UCSD-AML1 (cell line): ENCODE data around the gene FAM98C.
"Not testable (repeated sequence)": the region's sequence is repeated elsewhere in the genome, so short reads cannot be mapped to it uniquely, and the experiment has no call there.

ENCODE experiments used
- DNase-seq: peaks from one replicate; lab custom pipeline; 2025; ENCODE audit not compliant: unreplicated experiment; lab: John Stamatoyannopoulos, UW

FAM98C gene

DNA sequence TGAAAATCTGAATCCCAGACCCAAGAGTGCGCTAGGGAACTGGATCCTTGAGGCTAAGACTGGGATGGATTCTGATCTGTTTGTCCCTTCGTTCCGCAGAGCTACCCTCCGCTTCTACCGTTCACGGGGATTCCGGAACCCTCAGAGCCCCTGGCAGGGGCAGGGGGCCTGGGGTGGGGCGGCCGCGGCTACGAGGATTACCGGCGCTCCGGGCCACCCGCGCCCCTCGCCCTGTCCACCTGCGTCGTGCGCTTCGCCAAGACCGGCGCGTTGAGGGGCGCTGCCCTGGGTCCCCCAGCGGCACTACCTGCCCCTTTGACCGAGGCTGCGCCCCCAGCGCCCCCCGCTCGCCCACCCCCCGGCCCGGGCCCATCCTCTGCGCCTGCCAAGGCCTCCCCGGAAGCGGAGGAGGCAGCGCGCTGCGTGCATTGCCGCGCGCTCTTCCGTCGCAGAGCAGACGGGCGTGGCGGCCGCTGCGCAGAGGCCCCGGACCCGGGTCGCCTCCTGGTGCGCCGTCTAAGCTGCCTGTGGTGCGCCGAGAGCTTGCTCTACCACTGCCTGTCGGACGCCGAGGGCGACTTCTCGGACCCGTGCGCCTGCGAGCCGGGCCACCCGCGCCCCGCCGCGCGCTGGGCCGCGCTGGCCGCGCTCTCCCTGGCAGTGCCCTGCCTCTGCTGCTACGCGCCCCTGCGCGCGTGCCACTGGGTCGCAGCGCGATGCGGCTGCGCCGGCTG is 7.3 kb upstream of the FAM98C start:
- DNase-seq, result no peak

GRCh38 chr19:38399081-38399480 is 3.8 kb upstream of the FAM98C start:
- no peak for DNase-seq

- no peak for DNase-seq
These were observed 3.4 kb upstream of the FAM98C start for GRCh38 chr19:38399537-38399936.

DNA sequence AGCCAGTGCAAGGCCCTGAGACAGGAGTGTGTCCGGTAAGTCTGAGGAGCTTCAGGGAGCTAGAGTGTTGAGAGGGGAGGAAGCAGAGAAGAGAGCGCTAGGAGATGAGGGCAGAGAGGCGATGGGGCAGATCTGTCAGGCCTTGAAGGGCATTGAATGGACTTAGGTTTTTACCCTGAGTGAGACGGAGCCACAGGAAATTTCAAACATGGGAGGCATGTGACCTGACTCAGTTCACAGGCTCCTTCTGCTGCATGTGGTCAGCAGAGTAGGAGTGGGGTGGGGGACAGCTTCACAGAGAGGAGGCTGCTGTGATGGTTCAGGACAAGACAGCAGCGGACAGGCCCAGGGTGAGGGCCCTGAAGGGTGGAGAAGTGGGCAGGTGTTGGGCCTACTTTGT is 2.5 kb upstream of the FAM98C start:
- DNase-seq, result no peak

DNA sequence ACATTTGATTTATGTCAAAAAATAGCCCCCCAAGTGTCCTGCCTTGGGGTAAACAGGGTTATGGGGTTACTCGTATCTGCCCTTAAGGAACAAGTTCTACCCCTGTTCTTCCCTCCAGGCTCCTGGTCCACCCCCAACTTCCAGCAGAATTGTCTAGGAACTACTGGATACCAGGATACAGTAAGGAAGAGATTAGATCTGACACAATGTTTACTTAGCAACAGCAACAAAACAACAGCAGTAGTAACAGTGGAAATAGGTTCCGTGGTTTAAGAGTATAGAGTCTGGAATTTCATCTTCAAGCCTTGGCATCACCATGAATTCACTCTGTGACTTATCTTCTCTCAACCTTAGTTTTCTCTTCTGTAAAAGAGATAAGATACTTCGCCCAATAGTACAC is 1.7 kb upstream of the FAM98C start:
- no peak for DNase-seq

DNA sequence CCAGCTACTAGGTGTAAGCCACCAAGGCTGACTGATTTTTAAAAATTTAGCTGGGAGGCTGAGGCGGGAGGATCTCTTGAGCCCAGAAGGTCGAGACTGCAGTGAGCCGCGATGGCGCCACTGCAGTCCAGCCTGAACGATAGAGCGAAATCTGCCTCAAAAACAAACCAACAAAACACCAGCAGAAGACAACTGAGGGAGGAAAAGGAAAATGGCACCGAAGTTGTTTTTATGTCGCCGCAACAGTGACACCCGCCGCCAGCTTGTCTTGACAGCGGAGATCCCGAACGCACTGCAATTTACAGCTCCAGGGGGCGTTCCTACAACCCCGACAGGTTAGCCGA is 298 bp upstream of the FAM98C start:
- DNase-seq, result no peak

- DNase-seq, result no peak
These were observed 2.0 kb downstream of the FAM98C start for GRCh38 chr19:38404858-38405257.

GRCh38 chr19:38405276-38405675 is 2.4 kb downstream of the FAM98C start:
- no peak for DNase-seq

GRCh38 chr19:38409631-38410133 is 6.8 kb downstream of the FAM98C start:
- no peak for DNase-seq

- not testable (repeated sequence) for DNase-seq
These were observed 7.5 kb downstream of the FAM98C start for GRCh38 chr19:38410407-38410806.

GRCh38 chr19:38411041-38411712 is 8.3 kb downstream of the FAM98C start:
- no peak for DNase-seq

DNA sequence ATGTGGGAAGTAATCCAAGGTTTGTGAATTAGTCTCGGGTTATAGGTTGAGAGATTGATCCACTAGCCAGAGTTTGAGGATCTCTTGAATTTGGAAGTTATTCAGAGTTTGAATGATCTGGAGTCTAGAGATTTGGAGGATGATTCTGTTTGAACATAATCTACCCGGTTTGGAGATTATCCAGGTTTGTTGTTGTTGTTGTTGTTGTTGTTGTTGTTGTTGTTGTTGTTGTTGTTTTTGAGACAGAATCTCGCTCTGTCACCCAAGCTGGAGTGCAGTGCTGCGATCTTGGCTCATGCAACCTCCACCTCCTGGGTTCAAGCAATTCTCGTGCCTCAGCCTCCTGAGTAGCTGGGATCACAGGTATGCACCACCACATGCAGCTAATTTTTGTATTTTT is 9.0 kb downstream of the FAM98C start:
- DNase-seq, result not testable (repeated sequence)

- no peak for DNase-seq
These were observed 9.6 kb downstream of the FAM98C start for GRCh38 chr19:38412491-38412890.

DNA sequence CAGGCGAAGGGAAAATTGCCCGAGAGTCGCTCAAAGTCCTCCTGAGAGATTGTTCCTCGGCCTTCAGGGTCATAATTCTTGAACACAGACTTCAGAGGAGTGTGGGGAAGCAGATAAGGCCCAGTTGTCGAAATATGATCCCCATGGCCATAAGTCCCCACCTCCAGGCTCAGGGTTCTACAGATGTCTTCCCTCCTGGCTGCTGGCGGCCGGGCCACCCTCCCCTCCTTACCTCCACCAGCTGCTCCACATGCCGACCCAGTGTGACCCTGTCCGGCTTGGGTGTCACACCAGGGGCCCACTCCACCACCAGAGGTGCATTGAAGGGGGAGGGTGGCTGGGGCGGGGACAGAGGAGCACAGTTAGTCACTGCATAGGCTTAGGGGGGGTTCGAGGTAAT is 10.1 kb downstream of the FAM98C start:
- DNase-seq, result no peak

DNA sequence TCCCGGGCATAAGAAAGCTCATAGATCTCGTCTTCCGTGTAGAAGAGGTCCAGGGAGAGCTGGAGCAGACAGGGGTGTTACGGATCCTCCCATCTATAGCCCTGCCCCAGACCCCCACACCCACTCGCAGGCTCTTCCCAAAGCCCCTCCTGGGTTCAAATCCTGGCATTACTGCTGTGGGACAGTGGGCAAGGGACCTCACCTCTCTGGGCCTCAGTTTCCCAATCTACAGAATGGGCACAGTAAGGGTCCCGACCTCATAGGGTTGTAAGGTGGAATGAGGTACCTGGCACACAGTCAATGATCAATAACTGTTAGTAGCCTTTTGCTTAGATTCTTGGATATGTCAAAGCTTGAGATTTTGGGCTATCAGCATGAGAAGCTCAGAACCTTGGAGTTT is 10.5 kb downstream of the FAM98C start:
- DNase-seq, result no peak

DNA sequence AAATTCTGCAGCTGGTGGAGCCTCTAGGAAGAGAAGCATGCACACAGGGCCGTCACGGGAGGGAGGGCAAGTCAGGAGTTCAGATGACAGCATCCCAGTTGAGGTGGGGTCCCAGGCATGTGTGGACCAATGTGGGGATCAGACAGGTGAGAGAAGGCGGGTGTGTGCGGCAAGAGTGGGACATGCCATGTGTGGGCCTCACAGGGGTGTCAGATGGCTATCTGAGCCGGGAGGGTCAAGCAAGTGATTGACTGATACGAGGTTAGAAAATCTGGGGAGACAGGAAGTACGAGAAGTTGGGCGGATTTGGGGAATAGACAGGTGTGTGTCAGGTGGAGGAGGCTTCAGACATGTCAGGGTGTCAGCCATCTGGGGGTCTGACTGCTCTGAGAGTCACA is 14.3 kb downstream of the FAM98C start:
- no peak for DNase-seq

DNA sequence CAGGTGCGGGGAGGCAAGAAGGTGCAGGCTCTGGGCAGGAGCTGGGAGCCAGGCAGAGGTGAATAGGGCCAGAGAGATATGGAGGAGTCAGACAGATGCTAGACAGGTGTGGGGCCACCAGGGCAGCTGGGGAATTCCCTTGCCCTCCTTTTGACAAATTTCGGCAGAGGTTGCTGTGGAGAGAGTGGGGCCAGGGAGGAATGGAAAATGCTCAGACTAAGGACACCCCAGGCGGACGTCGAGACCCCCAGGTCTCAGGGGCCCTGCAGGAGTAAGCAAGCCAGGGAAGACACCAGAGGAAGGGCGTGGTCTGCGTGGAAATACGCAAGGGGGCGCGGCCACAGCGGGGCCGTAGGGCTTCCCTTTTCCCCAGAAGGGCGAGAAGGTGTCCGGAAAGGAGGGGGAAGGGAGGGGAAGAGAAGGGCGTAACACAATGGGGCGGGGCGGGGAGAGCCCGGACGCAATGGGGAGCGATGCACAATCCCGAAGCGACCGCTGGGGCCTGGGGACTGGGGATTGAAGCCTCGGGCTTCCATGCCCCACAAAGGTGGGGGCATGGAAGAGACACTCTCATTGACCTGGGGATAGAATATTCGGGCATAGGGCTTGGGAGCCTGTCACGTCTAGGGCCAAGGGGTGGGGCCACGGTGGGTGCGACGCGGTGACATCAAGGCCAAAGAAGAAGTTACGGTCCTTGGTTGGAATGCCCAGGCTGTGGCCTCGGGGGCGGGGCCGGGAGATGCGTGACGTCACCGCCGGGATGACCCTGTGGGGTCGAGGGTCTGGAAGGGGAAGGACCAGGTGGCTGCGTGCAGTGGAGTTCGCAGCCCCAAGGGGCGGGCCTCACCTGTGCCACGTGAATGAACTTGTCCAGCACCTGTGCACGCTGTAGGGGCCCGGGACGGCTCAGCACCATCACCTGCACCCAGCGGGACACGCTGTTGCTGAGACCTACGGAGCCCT is 14.9 kb downstream of the FAM98C start:
- peak; percentile 76 for DNase-seq

DNA sequence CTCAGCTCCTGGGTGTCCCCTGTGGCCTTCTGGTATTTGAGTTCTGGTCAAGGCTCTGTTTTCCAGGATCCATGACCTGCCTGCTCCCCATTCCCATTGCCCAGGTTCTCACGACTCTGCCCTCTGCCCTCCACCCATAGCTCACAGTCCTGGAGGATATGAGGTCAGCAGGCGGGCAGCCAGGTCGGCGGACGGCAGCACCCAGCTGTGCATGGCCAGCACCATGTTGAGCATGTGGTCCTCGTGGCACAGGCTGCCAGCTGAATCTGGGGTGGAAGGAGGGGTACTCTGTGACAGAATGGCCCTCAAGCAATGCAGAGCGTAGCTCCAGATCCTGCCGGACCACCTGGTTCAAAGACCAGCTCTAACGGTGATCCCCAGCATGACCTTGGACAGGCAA is 18.0 kb downstream of the FAM98C start:
- DNase-seq, result no peak

- DNase-seq, result no peak
These were observed 19.0 kb downstream of the FAM98C start for GRCh38 chr19:38421856-38422255.

- DNase-seq, result no peak
These were observed 19.5 kb downstream of the FAM98C start for GRCh38 chr19:38422438-38422837.

DNA sequence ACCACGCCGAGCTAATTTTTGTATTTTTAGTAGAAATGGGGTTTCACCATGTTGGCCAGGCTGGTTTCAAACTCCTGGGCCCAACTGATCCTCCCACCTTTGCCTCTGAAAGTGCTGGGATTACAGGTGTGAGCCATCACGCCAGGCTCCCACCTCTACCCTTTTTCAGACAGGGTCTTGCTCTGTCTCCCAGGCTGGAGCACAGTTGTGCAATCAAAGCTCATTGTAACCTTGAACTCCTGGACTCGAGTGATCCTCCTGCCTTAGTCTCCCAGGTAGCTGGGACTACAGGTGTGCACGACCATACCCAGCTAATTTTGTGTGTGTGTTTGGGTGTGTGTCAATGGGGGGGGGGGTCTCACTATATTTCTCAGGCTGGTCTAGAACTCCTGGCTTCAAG is 21.4 kb downstream of the FAM98C start:
- no peak for DNase-seq
